Measurements from ENCODE around the gene PSMD6. TPM values are rescaled to one million over a fixed set of nuclear protein-coding genes. Genes with fewer than 3 reads are reported as not detected.

The PSMD6 gene
- total and polyA plus RNA-seq, 11 donors = 60.1 to 128 (median 82.5) TPM

GRCh38 chr3:63969876-63970275, 53.4 kb downstream of the PSMD6 start:
- TF ChIP-seq CTCF (IDR thresholded peaks at IDR 0.05) (no peak), POLR2A (IDR thresholded peaks at IDR 0.05) (no peak)
- intact Hi-C loops (cut with DNase I) = loop anchor here in 2 of 10 donors (10.0 kb wide), 1 partner anchor 55 kb away; the partner anchor contains the start of gene SCAANT1 (in 2 of the 2)
- Histone ChIP-seq H3K27ac (peak overlapping the region in 2 of 12 donors; percentile 70 to 92), H3K4me3 (peak overlapping the region in 2 of 12 donors; percentile 5 to 52), H3K9me3 (no peaks in the 10 kb centered on the region), H3K36me3 (peaks cover 0 to 10% (median 0%) of the 10 kb centered on the region in 9 donors), H3K27me3 (no peaks in the 10 kb centered on the region), H3K4me1 (peaks cover 0 to 90% (median 41%) of the 10 kb centered on the region in 12 donors)
- DNase-seq (no peak), ATAC-seq (peak in 3 of 4 donors; percentile 33 to 82 (median 48))
- 26 to 44% (median 37%) methylated on average over 2 of the region's 2 CpGs for WGBS, 4 donors

- DNase-seq (no peak), ATAC-seq (no peak)
- H3K27me3 ChIP-seq = no peaks in the 10 kb centered on the region
- no peaks in the 10 kb centered on the region for H3K9me3 ChIP-seq
- intact Hi-C loops (cut with DNase I) = loop anchor here in 1 of 10 donors (10.0 kb wide), 1 partner anchor 54 kb away; the partner anchor contains the start of gene SCAANT1
- H3K4me1 ChIP-seq = peaks cover 0 to 85% (median 45%) of the 10 kb centered on the region in 12 donors
- H3K36me3 ChIP-seq = peaks cover 0 to 10% (median 0%) of the 10 kb centered on the region in 9 donors
- peak overlapping the region in 7 of 12 donors; percentile 38 to 56 (median 50) for H3K4me3 ChIP-seq
- WGBS, 4 donors = 63 to 73% (median 69%) methylated on average over 3 of the region's 3 CpGs
- TF ChIP-seq CTCF (IDR thresholded peaks at IDR 0.05) (no peak), POLR2A (IDR thresholded peaks at IDR 0.05) (no peak)
- H3K27ac ChIP-seq = peak overlapping the region in 9 of 12 donors; percentile 15 to 92 (median 51)
Observed at GRCh38 chr3:63968612-63969350, 54.5 kb downstream of the PSMD6 start.

DNA sequence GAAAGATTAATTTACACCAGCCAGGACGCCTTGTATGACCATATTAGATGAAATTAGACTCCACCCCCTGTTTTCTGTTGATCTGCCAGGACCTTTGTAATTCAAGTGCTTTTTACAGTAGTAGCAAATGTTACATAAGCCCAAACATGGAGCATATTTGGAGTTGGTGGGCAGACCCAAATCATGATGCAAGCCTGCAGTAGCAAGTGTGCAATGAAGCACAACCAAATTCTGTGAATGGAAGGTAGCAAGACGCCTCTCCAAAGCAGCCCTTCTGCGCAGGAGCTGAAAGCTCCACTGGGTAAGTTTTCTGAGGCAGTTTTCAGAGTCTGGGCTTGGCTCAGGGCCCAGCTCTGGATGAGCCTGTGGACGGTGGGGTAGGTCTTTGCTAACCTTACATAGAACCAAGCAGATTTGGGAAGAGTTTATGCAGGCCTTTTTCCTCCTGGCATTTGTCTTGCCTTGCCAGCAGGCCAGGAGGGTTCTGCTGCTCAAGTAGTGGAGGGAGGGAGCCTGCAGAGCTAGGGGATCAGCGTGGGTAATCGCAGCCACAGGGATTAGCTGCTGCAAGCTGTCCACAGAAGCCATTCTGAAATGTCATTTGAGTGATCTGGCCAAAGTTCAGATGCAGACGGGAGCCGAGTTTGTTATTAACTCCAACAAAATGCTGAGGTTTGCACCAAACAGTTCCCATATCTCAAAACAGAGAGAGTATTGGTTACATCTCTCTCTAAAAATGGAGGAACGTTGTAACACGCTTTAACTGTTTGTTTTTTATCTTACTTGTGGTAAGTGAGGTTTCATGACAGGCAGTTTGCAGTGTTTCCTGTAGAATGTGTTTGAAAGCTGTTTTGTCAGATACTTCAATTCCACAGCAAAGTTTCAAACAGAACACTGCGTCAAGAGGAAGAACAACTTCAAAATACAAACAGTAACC, 55.4 kb downstream of the PSMD6 start:
- DNase-seq = peak in 4 of 5 donors; percentile 18 to 36 (median 30)
- H3K27ac ChIP-seq = peak overlapping the region; percentile 15 to 92 (median 49)

More for the DNA sequence above, 55.4 kb downstream of the PSMD6 start:
- H3K4me1 ChIP-seq = peaks cover 0 to 82% (median 45%) of the 10 kb centered on the region in 12 donors
- no peaks in the 10 kb centered on the region for H3K9me3 ChIP-seq
- 44 to 49% (median 46%) methylated on average over 11 of the region's 11 CpGs for WGBS, 4 donors
- TF ChIP-seq CTCF (IDR thresholded peaks at IDR 0.05) (no peak), POLR2A (IDR thresholded peaks at IDR 0.05) (no peak)
- peak in 3 of 4 donors; percentile 32 to 68 (median 35) for ATAC-seq
- intact Hi-C loops (cut with DNase I) = loop anchor here in 1 of 10 donors (10.0 kb wide), 1 partner anchor 53 kb away; the partner anchor contains the start of gene SCAANT1
- peak overlapping the region in 9 of 12 donors; percentile 6 to 56 (median 46) for H3K4me3 ChIP-seq
- H3K36me3 ChIP-seq = peaks cover 0 to 2% (median 0%) of the 10 kb centered on the region in 9 donors
- no peaks in the 10 kb centered on the region for H3K27me3 ChIP-seq
